Measurements from ENCODE around the gene POLR3B. TPM values are rescaled to one million over a fixed set of nuclear protein-coding genes. Genes with fewer than 3 reads are reported as not detected.

The POLR3B gene
- total and polyA plus RNA-seq, 10 of the 15 experiments (the other 5 are each of a cell fraction or from before 2014, with no cell fraction given) = 2.3 to 10.5 (median 8.0) TPM

GRCh38 chr12:106492857-106493256, 135.3 kb downstream of the POLR3B start:
- ChIA-PET CTCF (interaction anchor here (0.7 kb wide), 1 partner anchor 216 kb away, joined by 3 read pairs; no protein-coding TSS in a partner anchor), SMC1A (ENCODE audit: uncharacterized antibody, unreplicated experiment) (interaction anchor here (1.0 to 2.1 kb wide), 4 partner anchors 9 to 348 kb away, joined by 3 to 6 read pairs (median 4); no protein-coding TSS in a partner anchor), POLR2A (no interaction called here), RAD21 (ENCODE audit: unreplicated experiment) (interaction anchor here (1.1 kb wide), 1 partner anchor 135 kb away, joined by 3 read pairs; no protein-coding TSS in a partner anchor)
- H3K36me3 ChIP-seq (ENCODE audit: control insufficient read depth in 2 of 2, insufficient read depth in 2 of 2, low read length in 1 of 2) = no peaks in the 10 kb centered on the region
- H3K27ac ChIP-seq (ENCODE audit: control insufficient read depth, insufficient read depth) = no peak overlapping the region
- no peaks in the 10 kb centered on the region for H3K79me2 ChIP-seq (ENCODE audit: control insufficient read depth, insufficient read depth, low read length)
- FAIRE-seq (no peak), DNase-seq (ENCODE audit: low read depth, low spot score) (no peak), ATAC-seq (peak; percentile 14; the same call in 2 of the 3 replicates)
- no peak overlapping the region for H2AFZ ChIP-seq (ENCODE audit: control insufficient read depth, low read depth, low read length)
- TF ChIP-seq TAF1 (IDR thresholded peaks at IDR 0.05; ENCODE audit: borderline replicate concordance, low read depth, low read length) (no peak), SP1 (IDR thresholded peaks at IDR 0.05; ENCODE audit: low read depth, low read length) (no peak), USF2 (IDR thresholded peaks at IDR 0.05; ENCODE audit: borderline replicate concordance, low read depth, low read length) (no peak), BMI1 (IDR thresholded peaks at IDR 0.05; ENCODE audit: borderline replicate concordance) (no peak), IRF4 (IDR thresholded peaks at IDR 0.05; ENCODE audit: low read depth, low read length) (no peak), ZNF622 (IDR thresholded peaks at IDR 0.05) (no peak), PML (IDR thresholded peaks at IDR 0.05; ENCODE audit: low read length) (no peak), SMAD5 (IDR thresholded peaks at IDR 0.05; ENCODE audit: low read depth) (no peak), ZNF274 (IDR thresholded peaks at IDR 0.05; ENCODE audit: insufficient read depth, insufficient read length) (no peak), PAX5 (IDR thresholded peaks at IDR 0.05; ENCODE audit: borderline replicate concordance, low read depth, low read length) (no peak), RAD21 (IDR thresholded peaks at IDR 0.05; ENCODE audit: insufficient read depth, low read depth, low read length) (no peak), ELK1 (IDR thresholded peaks at IDR 0.05; ENCODE audit: low read depth, low read length) (no peak), IRF3 (IDR thresholded peaks at IDR 0.05) (no peak), SIX5 (IDR thresholded peaks at IDR 0.05; ENCODE audit: low read depth, low read length, severe bottlenecking) (no peak), BRCA1 (IDR thresholded peaks at IDR 0.05; ENCODE audit: low read depth, low read length) (no peak), NBN (IDR thresholded peaks at IDR 0.05) (no peak), CREM (IDR thresholded peaks at IDR 0.05; ENCODE audit: low read depth) (no peak), ZNF24 (IDR thresholded peaks at IDR 0.05) (no peak)
- intact Hi-C loops (cut with micrococcal nuclease; ENCODE audit: unreplicated experiment) (no loop called here), in situ Hi-C loops (cut with MboI) (no loop called here)
- no TSS peak for BruUV-seq (replicated peaks)
- no peak overlapping the region for H3K9ac ChIP-seq (ENCODE audit: control insufficient read depth, insufficient read depth, low read length)
- no peaks in the 10 kb centered on the region for H3K9me3 ChIP-seq (replicated peaks; ENCODE audit: control insufficient read depth, insufficient read depth, low read length)
- no peaks in the 10 kb centered on the region for H4K20me1 ChIP-seq (ENCODE audit: control insufficient read depth, insufficient read depth)
- no peak overlapping the region for H3K4me2 ChIP-seq (ENCODE audit: control insufficient read depth, insufficient read depth)
- no peaks in the 10 kb centered on the region for H3K27me3 ChIP-seq (replicated peaks in 1 of 2; ENCODE audit: control insufficient read depth in 2 of 2, insufficient read depth in 2 of 2, low read length in 1 of 2)
- no peaks in the 10 kb centered on the region for H3K4me1 ChIP-seq (ENCODE audit: control insufficient read depth, insufficient read depth, low read length)
- H3K4me3 ChIP-seq = no peak overlapping the region
- WGBS (ENCODE audit: insufficient coverage, insufficient replicate concordance, low lambda C conversion rate, missing lambda C conversion rate) = 100% methylated on average over 2 of the region's 2 CpGs

Measured in GM12878 (cell line).